ENCODE results near the gene TSC2. TPM values are rescaled to one million over a fixed set of nuclear protein-coding genes. Genes with fewer than 3 reads are reported as not detected.
A peak's percentile ranks its signal among the peaks of the same experiment; 100 is the strongest.

TSC2 gene
- total RNA-seq, result 67.9 and 104 TPM in 2 replicates

DNA sequence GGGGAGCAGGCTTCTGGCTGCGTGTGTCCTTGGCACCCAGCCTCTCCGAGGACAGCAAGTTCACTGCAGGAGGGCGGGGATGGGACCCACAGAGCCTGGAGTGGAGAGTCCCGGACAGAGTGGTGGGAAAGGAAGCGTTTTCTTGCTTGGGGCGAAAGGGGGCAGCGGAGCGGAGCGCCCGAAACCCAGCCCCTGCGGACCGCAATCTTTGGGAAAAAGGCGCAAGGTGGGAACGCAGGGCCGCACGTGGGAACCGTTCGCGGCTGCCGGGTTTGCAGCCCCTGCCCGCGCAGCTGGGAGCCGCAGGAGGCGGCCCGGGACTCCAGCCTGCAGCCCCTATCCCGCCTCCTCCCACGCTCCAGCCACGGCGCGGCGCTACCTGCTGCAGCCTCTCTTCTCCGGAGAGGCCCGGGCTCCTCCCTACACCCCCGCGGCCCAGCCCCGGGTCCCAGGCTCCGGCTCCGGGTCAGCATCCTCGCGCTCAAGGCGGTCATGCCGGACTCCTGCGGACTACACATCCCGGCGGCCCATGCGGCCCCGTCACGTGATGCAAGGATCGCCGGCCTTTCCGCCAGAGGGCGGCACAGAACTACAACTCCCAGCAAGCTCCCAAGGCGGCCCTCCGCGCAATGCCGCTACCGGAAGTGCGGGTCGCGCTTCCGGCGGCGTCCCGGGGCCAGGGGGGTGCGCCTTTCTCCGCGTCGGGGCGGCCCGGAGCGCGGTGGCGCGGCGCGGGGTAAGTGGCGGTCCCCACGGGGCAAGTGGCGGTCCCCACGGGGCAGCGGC lies at the start of gene TSC2, which contains the start of gene NTHL1:
Gene TSC2 (plus strand): TSS at position 656 of the 786 bp plus-strand sequence. CDS start 631 bp downstream, outside the sequence.
Gene NTHL1 (minus strand): TSS at position 505 of the 786 bp plus-strand sequence. CDS start 11 bp downstream, at position 494.
- no peaks in the 10 kb centered on the region for H3K27me3 ChIP-seq (ENCODE audit: control insufficient read depth, insufficient read depth, low read length)
- DNase-seq (ENCODE audit: low read depth), result peak; percentile 86
- peak within 1 kb of the TSS; percentile 60 for H3K4me3 ChIP-seq (ENCODE audit: low read depth, low read length)
- TF ChIP-seq, protein P1, sequence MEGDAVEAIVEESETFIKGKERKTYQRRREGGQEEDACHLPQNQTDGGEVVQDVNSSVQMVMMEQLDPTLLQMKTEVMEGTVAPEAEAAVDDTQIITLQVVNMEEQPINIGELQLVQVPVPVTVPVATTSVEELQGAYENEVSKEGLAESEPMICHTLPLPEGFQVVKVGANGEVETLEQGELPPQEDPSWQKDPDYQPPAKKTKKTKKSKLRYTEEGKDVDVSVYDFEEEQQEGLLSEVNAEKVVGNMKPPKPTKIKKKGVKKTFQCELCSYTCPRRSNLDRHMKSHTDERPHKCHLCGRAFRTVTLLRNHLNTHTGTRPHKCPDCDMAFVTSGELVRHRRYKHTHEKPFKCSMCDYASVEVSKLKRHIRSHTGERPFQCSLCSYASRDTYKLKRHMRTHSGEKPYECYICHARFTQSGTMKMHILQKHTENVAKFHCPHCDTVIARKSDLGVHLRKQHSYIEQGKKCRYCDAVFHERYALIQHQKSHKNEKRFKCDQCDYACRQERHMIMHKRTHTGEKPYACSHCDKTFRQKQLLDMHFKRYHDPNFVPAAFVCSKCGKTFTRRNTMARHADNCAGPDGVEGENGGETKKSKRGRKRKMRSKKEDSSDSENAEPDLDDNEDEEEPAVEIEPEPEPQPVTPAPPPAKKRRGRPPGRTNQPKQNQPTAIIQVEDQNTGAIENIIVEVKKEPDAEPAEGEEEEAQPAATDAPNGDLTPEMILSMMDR (IDR thresholded peaks at IDR 0.05; ENCODE audit: insufficient read depth, low read length, poor library complexity, severe bottlenecking), result peak; percentile 10
- no peaks in the 10 kb centered on the region for H3K36me3 ChIP-seq (ENCODE audit: control insufficient read depth, insufficient read depth, low read length)

DNA sequence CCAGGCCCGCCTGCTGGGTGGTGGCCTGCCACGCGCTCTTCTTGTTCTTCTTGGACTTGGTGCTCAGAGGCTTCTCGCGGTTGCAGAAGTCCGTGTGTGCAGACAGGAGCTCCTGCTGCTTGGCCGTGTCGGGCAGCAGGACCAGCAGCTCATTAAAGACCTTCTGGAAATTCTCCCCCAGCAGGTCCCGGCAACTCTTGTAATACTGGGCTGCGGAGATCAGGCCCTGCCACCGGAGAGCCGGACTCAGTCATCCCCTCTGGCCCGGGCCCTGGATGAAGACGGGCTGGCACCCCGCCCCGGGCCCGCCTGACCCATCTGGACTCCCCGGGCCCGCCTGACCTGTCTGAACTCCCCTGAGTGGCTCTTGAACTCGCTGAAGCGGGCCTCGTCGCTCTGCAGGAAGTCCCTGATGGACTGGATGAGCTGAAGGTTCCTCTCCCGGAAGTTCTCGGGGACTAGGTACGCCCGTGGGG lies 49.4 kb upstream of the TSC2 start:
- Histone ChIP-seq H3K27me3 (ENCODE audit: control insufficient read depth, insufficient read depth, low read length) (no peaks in the 10 kb centered on the region), H3K36me3 (ENCODE audit: control insufficient read depth, insufficient read depth, low read length) (peaks cover 2% of the 10 kb centered on the region), H3K4me3 (ENCODE audit: low read depth, low read length) (no peak overlapping the region)
- no peak for DNase-seq (ENCODE audit: low read depth)
- TF ChIP-seq, protein P1 (IDR thresholded peaks at IDR 0.05; ENCODE audit: insufficient read depth, low read length, poor library complexity, severe bottlenecking), result no peak

DNA sequence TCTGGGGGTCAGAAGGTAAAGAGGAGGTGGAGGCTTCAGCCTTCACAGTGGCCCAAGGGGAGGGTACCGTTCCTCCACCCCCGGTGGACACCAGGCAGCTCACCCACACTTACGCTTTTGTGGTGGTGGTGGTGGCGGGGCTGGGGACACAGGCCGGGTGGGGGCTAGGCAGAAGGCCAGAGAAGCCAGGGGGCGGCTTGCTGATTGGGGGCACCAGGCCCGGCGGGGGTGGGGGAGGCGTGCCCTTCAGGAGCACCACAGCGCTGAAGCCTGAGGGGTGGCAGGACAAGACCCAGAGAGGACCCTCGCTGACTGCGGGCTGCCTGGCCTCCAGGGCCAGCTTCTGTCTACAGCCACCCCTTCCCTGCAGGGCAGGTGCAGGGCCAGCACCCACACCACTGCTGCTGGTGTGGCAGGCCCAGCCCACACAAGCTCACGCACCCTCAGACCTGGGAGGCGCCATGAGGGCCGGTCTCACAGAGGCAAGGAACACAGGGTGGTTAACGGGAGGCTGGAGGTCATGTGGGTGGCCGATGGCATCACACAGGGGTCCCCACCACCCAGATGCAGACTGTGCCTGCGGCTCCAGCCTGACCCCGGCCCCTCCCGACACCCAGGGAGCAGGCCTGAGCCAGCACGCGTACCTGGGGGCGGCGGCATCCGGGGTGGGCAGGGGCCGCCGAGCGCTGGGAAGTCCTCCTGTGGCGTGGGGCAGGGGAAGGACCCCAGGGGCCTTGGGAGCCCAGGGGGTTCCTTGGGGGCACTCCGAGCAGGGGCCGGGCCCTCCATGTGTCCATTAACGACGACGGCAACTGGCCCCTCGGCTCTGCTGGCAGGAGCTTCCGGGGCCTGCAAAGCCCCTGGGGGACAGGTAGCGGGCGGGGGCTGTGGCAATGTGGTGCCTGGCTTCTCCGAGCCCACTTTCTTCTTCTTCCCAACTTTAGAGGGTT lies 48.7 kb upstream of the TSC2 start:
- DNase-seq (ENCODE audit: low read depth), result no peak
- H3K36me3 ChIP-seq (ENCODE audit: control insufficient read depth, insufficient read depth, low read length), result peaks cover 2% of the 10 kb centered on the region
- TF ChIP-seq, protein P1 (IDR thresholded peaks at IDR 0.05; ENCODE audit: insufficient read depth, low read length, poor library complexity, severe bottlenecking), result no peak

GRCh38 chr16:1999866-2000514 lies 47.8 kb upstream of the TSC2 start:
- DNase-seq (ENCODE audit: low read depth), result no peak
- Histone ChIP-seq H3K4me3 (ENCODE audit: low read depth, low read length) (no peak overlapping the region), H3K27me3 (ENCODE audit: control insufficient read depth, insufficient read depth, low read length) (no peaks in the 10 kb centered on the region), H3K36me3 (ENCODE audit: control insufficient read depth, insufficient read depth, low read length) (peaks cover 2% of the 10 kb centered on the region)
- TF ChIP-seq, protein P1 (IDR thresholded peaks at IDR 0.05; ENCODE audit: insufficient read depth, low read length, poor library complexity, severe bottlenecking), result no peak

More for the DNA sequence above, 48.7 kb upstream of the TSC2 start:
- Histone ChIP-seq H3K4me3 (ENCODE audit: low read depth, low read length) (no peak overlapping the region), H3K27me3 (ENCODE audit: control insufficient read depth, insufficient read depth, low read length) (no peaks in the 10 kb centered on the region)

DNA sequence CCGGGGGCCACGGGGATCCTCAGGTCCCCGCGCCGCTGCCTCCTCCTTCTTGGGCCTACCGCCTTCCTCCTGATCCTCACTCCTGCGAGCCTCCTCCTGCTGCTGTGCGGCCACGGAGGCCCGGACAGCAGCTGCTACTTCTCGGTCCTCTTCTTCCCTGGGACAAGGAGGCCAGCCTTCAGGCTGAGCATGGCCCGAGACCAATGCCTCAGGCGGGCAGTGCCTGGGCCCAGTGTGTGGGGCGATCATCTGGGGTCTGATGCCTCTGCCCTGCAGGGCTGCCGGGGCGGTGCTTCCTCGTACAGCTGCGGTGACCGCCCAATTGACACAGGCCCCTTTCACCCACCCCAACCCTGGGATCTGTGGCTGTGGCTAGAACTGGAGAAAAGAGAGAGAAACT lies 46.8 kb upstream of the TSC2 start:
- Histone ChIP-seq H3K4me3 (ENCODE audit: low read depth, low read length) (no peak overlapping the region), H3K36me3 (ENCODE audit: control insufficient read depth, insufficient read depth, low read length) (peaks cover 3% of the 10 kb centered on the region), H3K27me3 (ENCODE audit: control insufficient read depth, insufficient read depth, low read length) (no peaks in the 10 kb centered on the region)
- no peak for DNase-seq (ENCODE audit: low read depth)
- TF ChIP-seq, protein P1 (IDR thresholded peaks at IDR 0.05; ENCODE audit: insufficient read depth, low read length, poor library complexity, severe bottlenecking), result no peak

All from kidney epithelial cell (primary cell).